COR-L47 (cell line): ENCODE measurements around the gene LSM12.
A peak's percentile ranks its signal among the peaks of the same experiment; 100 is the strongest.
"Not testable (repeated sequence)": the region's sequence is repeated elsewhere in the genome, so short reads cannot be mapped to it uniquely, and the experiment has no call there.

Experiments used
- DNase-seq: peaks from one replicate; lab custom pipeline; 2025; lab: John Stamatoyannopoulos, UW

The LSM12 gene

DNA sequence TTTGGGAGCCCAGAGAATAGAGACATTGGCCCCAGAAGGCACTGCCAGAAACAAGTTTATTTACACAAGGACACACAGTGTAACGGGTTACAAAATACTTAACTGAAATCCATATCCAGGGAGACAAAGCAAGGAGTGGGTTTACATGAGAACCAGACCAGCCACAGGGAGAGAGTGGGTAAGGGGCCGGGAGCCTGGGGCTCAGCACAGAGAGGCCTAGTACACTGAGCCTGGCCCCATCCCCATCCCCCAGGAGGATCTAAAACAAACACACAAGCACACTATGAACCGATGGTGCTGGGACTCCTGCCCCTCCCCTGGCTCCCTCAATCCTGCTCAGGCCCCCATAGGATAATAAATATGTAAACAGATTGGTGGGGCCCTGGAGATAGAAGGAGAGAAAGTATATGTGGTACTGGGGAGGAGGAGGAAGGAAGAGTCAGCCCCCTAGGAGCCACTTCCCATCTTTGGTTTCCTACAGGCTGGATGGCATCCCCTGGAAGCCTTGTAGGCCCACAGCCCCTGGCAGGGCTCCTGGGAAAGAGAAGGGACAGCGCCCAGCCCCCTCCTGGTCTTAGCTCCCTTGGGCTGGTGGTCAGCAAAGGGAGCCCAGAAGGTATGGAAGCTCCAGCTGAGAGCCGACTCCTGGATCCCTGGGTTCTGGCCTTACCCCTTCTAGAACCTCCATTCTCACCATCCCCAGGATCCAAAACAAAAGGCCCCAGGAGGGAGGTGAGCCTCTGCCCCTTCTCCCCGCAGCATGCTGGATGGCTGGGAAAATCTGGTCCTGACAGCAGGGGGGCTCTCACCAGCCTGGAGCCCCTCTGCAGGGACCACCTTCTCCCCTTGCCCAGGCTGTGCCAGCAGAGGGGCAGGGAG is 10.5 kb upstream of the LSM12 start:
- DNase-seq, result no peak

DNA sequence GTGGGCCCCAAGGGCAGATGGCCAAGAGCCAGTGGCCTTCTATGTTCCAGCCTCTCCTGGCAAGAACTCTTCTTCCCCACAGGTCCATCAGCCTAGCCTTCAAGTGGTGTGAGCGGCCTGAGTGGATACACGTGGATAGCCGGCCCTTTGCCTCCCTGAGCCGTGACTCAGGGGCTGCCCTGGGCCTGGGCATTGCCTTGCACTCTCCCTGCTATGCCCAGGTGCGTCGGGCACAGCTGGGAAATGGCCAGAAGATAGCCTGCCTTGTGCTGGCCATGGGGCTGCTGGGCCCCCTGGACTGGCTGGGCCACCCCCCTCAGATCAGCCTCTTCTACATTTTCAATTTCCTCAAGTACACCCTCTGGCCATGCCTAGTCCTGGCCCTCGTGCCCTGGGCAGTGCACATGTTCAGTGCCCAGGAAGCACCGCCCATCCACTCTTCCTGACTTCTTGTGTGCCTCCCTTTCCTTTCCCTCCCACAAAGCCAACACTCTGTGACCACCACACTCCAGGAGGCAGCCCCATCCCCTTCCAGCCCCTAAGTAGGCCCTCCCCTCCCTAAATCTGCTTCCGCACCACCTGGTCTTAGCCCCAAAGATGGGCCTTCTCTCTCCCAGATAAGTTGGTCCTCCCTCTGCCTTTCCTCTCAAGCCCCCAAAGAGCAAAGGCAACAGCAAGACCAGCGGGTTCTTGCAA is 9.3 kb upstream of the LSM12 start:
- no peak for DNase-seq

GRCh38 chr17:44074911-44075285 is 8.4 kb upstream of the LSM12 start:
- no peak for DNase-seq

DNA sequence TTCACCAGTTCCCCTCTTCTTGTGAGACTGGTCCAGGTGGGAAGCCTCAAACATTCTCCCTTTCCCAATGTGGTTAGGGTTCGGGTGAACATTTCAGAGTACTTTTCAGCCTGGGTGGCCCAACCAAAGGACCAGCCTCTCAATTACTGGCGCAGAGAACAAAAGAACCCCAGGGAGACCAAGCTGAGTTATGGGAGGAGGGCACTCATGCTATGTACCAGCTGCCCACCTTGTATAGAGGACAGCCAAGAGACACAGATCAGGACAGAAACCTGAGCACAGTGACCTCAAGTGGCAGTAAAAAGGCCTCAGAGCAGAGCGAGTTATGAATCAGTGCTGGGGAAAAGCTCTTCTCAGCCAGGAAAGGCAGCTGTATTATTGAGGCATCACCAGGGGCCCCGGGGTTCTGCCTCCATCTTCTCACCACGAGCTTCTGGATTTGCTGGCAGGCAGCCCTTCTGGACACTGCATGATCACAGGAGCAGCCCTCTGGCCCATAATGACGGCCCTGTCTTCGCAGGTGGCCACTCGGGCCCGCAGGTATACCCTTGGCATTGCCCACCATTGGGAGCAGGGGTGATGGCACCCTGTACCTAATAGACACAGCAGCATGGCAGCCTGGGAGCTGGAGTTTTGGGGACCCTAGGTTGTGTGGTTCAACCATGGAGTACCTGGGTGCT is 7.9 kb upstream of the LSM12 start:
- DNase-seq, result no peak

DNA sequence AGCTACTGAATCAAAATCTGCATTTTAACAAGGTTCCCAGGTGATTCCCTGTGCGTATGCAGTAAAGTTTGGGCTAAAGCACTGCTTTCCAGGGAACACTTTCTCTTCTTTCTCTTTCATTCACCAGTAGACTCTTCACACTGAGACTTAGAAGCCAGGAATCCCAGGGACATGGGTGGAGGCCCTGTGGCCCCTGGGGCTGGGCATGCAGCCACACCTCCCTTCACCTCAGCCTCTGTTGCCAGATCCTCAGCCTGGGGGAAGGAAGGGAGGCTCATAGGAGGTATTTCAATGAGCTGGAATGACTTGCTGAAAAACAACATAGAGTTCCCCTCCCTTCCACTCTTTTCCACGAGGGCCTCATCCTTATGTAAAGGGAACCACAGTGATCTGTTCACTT is 5.3 kb upstream of the LSM12 start:
- DNase-seq, result no peak

DNA sequence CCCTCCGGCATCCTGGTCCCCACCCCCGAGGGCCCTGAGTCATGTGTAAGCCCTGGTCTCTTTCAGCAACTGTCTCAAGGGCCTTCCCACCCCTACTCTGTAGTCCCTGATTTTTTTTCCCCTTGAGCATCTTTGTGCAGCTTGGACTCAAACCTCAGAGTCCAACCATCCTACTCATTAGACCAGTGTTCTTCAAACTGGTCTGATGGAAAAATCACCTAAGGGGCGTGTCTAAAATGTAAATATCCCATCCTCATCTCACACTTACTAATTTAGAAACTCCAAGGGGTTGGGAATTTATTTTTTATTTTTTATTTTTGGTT is 4.7 kb upstream of the LSM12 start:
- no peak for DNase-seq

DNA sequence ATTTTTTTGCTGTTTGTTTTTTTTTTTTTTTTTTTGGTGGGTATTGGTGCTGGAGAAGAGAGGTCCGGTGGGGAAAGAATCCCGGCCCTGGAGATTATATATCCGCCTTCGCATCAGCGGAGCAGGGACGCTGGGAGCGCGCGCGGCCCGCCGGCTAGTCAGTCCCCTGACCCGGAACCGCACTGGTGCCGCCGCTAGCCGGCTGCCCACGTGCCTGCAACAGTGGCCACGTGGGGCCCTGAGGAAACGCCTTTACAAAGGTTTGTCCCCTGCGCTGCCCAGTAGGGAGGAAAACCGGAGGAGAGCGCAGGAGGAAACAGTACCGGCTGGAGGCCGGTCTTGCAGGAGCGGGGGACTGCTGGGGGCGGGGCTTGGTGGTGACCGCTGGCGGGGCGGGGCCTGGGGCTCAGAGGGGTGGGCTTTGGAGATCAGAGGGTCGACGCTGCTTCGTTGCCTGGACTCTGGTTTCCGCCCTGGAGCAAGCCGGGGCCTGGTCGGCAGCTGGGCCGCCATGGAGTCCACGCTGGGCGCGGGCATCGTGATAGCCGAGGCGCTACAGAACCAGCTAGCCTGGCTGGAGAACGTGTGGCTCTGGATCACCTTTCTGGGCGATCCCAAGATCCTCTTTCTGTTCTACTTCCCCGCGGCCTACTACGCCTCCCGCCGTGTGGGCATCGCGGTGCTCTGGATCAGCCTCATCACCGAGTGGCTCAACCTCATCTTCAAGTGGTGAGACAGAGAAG is 4.2 kb upstream of the LSM12 start, which contains the start of gene G6PC3:
Gene G6PC3 (plus strand): TSS at position 281 of the 743 bp plus-strand sequence. CDS start 231 bp downstream, at position 512.
- DNase-seq, result peak; percentile 97

GRCh38 chr17:44069974-44070454 is 3.5 kb upstream of the LSM12 start:
- DNase-seq, result no peak

DNA sequence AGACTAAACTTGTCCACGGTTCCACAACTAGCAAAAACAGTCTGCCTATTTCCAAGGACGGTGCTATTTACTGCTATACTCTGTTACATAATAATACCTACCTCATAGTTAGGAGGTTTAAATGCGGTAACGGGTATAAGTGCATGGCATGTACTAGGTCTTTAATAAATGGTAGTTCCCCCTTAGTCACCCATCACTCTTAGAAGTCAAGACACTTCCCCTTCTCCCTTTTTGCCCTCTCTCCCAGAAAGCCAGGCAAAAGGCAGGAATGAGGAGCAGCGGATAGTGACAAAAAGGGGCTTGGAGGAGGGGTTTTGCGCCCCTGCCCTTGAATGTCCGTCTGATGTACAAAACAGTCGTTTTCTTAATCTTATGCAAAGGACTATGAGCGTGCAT is 1.1 kb upstream of the LSM12 start:
- DNase-seq, result no peak

DNA sequence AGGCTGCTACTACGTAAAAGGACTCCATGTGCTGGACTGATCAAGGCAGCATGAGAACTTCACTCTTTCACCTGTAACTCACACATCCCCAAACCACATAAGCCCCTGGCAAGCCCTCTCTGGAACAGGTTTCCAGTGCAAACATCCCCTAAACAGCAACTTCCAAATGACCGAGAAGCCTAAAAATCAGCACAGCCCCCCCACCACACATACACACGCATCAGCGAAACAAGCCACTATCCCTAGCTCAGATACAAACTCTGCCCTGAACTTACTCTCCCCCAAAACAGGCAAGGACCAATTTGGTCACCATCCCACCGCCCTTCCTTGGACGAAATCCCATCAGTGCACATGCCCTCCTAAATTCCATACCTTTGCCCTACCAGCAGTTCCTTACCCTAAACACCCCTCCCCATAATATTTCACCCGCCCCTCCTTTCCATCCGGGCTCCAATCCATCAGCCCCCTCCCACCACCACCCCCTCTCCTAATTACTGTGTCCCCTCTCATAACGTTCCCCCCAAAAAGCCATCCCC is 735 bp downstream of the LSM12 start:
- DNase-seq, result no peak

DNA sequence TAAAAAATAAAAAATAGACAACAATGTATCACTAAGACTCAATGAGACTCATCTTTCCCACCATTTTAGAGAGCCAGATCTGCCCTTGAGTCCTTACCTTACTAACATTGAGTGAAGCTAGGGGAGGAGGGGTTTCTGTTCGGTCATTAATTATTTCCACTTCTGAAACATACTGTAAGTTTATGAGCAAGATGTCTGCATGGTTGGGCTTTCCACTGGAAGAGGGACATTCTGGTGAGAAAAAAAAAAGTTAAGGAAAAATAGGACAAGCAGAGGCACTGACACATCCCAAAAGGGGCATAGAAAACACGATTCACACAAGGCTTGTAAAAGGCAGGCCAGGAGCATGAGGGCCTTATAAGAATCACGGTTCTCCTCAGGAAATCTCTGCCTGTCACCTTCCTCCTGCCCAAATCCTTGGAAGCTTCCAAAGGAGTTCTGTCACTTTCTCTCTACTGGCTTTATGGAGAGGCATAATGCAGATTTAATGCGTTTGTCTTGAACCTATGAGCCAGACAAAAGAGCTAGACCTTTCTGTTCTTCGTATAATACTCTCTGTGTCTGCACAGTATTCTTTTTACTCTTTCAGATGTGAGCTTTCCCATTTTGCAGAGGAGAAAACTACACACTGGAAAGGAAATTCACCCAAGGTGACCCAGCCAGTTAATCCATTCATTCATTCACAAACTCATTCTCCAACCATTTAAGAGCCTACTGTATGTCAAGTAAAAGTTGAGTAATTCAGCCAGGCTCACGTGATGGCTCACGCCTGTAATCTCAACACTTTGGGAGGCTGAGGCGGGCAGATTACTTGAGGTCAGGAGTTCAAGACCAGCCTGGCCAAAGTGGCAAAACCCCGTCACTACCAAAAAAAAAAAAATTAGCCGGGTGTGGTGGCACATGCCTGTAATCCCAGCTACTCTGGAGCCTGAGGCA is 2.5 kb downstream of the LSM12 start:
- no peak for DNase-seq

DNA sequence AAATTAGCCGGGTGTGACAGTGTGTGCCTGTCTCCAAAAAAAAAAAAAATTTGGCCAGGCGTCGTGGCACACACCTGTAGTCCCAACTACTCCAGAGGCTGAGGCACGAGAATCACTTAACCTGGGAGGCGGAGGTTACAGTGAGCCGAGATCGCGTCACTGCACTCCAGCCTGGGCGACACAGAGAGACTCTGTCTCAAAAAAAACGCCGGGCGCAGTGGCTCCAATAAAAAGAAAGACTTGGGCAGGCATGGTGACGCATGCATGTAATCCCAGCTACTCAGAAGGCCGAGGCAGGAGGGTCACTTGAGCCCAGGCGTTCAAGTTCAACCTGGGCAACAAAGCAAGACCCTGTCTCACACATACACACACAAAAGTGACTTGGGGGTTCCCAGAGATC is 3.6 kb downstream of the LSM12 start:
- no peak for DNase-seq

GRCh38 chr17:44061446-44061845 is 5.0 kb downstream of the LSM12 start:
- DNase-seq, result no peak

GRCh38 chr17:44059101-44059892 is 7.2 kb downstream of the LSM12 start:
- DNase-seq, result no peak

GRCh38 chr17:44053125-44053872 is 13.2 kb downstream of the LSM12 start:
- DNase-seq, result no peak

DNA sequence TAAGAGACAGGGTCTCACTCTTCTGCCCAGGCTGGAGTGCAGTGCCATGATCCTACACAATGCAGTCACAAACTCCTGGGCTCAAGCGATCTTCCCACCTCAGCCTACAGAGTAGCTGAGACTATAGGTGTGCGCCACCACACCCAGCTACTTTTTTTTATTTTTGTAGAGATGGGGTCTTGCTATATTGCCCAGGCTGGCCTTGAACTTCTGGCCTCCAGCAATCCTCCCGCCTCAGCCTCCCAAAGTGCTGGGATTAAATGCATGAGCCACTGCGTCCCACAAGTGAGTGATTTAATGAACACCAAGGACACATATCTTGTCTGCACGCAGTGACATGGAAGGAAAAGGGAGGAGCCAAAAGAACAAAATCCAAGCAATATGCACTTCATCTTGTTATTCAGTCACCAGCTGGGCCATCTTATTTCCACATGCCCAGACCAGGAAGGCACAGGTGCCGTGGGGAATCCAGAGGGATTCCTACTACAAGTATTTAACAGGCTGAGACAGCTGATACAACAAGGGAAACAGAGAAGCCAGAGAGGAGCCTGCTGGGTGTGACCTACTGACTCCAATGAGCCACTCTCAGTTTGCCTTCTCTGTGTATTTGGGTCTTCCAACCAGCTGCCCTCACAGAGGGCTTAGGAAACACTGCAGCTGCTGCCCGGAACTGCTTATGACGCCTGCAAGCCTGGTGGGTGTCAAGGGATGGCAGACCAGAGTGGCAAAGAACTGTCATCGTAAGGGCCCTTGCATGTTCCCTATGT is 17.0 kb downstream of the LSM12 start:
- DNase-seq, result no peak

GRCh38 chr17:44046893-44047292 is 19.6 kb downstream of the LSM12 start:
- not testable (repeated sequence) for DNase-seq

GRCh38 chr17:44045486-44045885 is 21.0 kb downstream of the LSM12 start:
- no peak for DNase-seq
